IMR-90 (cell line): ENCODE results near the gene SBK2.

Experiments used
- BHLHE40 ChIP-seq: fragments of 150-350 bp; IDR thresholded peaks from 2 replicates; pipeline ENCODE4 v1.6.1; 2016; ENCODE audit warnings: mild to moderate bottlenecking, low read depth, low read length
- CEBPB ChIP-seq: IDR thresholded peaks from 2 replicates; pipeline ENCODE4 v1.6.1; 2012; ENCODE audit warnings: low read depth, low read length, improper control_type of control experiment
- CHD1 ChIP-seq: IDR thresholded peaks from 2 replicates; pipeline ENCODE4 v1.6.1; 2012; ENCODE audit warnings: low read depth, low read length, improper control_type of control experiment
- FOS ChIP-seq: fragments of 150-350 bp; IDR thresholded peaks from 2 replicates; pipeline ENCODE4 v1.6.1; 2016; ENCODE audit warnings: low read depth, low read length
- MAFK ChIP-seq: IDR thresholded peaks from 2 replicates; pipeline ENCODE4 v1.6.1; 2012; ENCODE audit warnings: low read depth, low read length, improper control_type of control experiment
- MXI1 ChIP-seq: IDR thresholded peaks from 2 replicates; pipeline ENCODE4 v1.6.1; 2012; ENCODE audit warnings: low read depth, mild to moderate bottlenecking, low read length, moderate library complexity, borderline replicate concordance
- NFE2L2 ChIP-seq: fragments of 150-350 bp; IDR thresholded peaks from 2 replicates; pipeline ENCODE4 v1.6.1; 2016; ENCODE audit warnings: low read depth, mild to moderate bottlenecking, low read length
- POLR2A ChIP-seq: IDR thresholded peaks from 2 replicates; pipeline ENCODE4 v1.6.1; 2012; ENCODE audit warnings: mild to moderate bottlenecking, low read depth, low read length
- RAD21 ChIP-seq: IDR thresholded peaks from 2 replicates; pipeline ENCODE4 v1.6.1; 2012; ENCODE audit warnings: low read length, improper control_type of control experiment
- RCOR1 ChIP-seq: IDR thresholded peaks from 2 replicates; pipeline ENCODE4 v1.6.1; 2012; ENCODE audit warnings: mild to moderate bottlenecking, low read length, improper control_type of control experiment; ENCODE audit not compliant: insufficient replicate concordance
- RFX5 ChIP-seq: IDR thresholded peaks from 2 replicates; pipeline ENCODE4 v1.8.0; 2012; ENCODE audit warnings: low read depth, mild to moderate bottlenecking, low read length, moderate library complexity
- SMC3 ChIP-seq: fragments of 150-350 bp; IDR thresholded peaks from 2 replicates; pipeline ENCODE4 v1.6.1; 2016; ENCODE audit warnings: low read depth, mild to moderate bottlenecking, antibody characterized with exemption, low read length, moderate library complexity
- TF ChIP-seq, protein P1 (sequence below): conservative IDR thresholded peaks from 2 replicates; pipeline ENCODE4 v1.5.1; 2012; ENCODE audit warnings: mild to moderate bottlenecking, low read depth, low read length, improper control_type of control experiment
- TF ChIP-seq, protein P2 (sequence below): fragments of 150-350 bp; IDR thresholded peaks from 2 replicates; pipeline ENCODE4 v1.6.1; 2017; ENCODE audit warnings: mild to moderate bottlenecking, antibody characterized with exemption, low read length, low read depth

DNA sequence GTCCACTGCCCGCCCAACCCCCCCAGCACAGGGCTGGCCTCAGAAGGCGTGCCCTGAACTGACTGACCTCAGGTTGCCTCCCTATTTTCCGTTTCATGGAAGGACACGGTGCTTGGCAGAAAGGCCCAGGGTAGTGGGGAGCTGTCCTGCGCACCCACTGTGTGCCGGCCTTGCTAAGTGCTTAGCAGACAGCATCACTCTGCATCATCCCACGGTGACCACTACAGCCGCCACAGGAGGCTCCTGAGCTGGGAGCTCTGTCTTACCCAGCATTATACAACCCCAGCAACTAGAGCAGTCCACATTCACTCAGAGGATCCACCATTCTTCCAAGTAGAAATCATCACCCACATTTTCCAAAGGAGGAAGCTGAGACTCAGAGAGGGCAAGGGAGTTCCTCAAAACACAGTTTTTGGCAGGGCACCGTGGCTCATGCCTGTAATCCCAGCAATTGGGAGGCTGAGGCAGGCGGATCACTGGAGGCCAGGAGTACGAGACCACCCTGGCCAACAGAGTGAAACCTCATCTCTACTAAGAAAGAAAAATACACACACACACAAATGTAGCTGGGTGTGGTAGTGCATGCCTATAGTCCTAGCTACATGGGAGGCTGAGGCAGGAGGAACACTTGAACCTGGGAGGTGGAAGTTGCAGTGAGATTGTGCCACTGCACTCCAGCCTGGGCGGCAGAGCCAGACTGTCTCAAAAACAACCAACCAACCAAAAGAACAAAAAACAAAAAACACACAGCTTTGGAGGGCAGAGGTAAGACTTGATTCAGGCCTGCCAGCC, 1.6 kb downstream of the SBK2 start:
- TF ChIP-seq RAD21 = no peak
- TF ChIP-seq, protein P1, sequence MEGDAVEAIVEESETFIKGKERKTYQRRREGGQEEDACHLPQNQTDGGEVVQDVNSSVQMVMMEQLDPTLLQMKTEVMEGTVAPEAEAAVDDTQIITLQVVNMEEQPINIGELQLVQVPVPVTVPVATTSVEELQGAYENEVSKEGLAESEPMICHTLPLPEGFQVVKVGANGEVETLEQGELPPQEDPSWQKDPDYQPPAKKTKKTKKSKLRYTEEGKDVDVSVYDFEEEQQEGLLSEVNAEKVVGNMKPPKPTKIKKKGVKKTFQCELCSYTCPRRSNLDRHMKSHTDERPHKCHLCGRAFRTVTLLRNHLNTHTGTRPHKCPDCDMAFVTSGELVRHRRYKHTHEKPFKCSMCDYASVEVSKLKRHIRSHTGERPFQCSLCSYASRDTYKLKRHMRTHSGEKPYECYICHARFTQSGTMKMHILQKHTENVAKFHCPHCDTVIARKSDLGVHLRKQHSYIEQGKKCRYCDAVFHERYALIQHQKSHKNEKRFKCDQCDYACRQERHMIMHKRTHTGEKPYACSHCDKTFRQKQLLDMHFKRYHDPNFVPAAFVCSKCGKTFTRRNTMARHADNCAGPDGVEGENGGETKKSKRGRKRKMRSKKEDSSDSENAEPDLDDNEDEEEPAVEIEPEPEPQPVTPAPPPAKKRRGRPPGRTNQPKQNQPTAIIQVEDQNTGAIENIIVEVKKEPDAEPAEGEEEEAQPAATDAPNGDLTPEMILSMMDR = no peak
- TF ChIP-seq POLR2A = no peak
- no peak for TF ChIP-seq NFE2L2
- no peak for TF ChIP-seq MXI1
- no peak for TF ChIP-seq BHLHE40
- TF ChIP-seq CEBPB = no peak
- no peak for TF ChIP-seq RCOR1
- no peak for TF ChIP-seq SMC3
- TF ChIP-seq CHD1 = no peak
- no peak for TF ChIP-seq MAFK
- no peak for TF ChIP-seq RFX5
- TF ChIP-seq, protein P2, sequence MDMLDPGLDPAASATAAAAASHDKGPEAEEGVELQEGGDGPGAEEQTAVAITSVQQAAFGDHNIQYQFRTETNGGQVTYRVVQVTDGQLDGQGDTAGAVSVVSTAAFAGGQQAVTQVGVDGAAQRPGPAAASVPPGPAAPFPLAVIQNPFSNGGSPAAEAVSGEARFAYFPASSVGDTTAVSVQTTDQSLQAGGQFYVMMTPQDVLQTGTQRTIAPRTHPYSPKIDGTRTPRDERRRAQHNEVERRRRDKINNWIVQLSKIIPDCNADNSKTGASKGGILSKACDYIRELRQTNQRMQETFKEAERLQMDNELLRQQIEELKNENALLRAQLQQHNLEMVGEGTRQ = no peak
- no peak for TF ChIP-seq FOS
